GM21423 (cell line): ENCODE data around the gene HDAC9.
"Not testable (repeated sequence)": the region's sequence is repeated elsewhere in the genome, so short reads cannot be mapped to it uniquely, and the experiment has no call there.

Experiments
- ATAC-seq: cut with Tn5 transposase; IDR thresholded peaks from one replicate; pipeline ENCODE4 v1.9.1; 2021; ENCODE audit warnings: mild to moderate bottlenecking, moderate library complexity; ENCODE audit not compliant: unreplicated experiment

Gene HDAC9

GRCh38 chr7:18702071-18702829 lies 206.7 kb downstream of the HDAC9 start:
- ATAC-seq: no peak

GRCh38 chr7:18703685-18704084 lies 208.1 kb downstream of the HDAC9 start:
- no peak for ATAC-seq

GRCh38 chr7:18706670-18707069 lies 211.1 kb downstream of the HDAC9 start:
- no peak for ATAC-seq

- ATAC-seq: no peak
Measured at GRCh38 chr7:18708204-18708603, 212.7 kb downstream of the HDAC9 start.

- no peak for ATAC-seq
Measured at GRCh38 chr7:18715988-18716387, 220.4 kb downstream of the HDAC9 start.

- ATAC-seq: no peak
Measured at GRCh38 chr7:18721429-18721828, 225.9 kb downstream of the HDAC9 start.

- ATAC-seq: no peak
Measured at GRCh38 chr7:18724318-18724717, 228.8 kb downstream of the HDAC9 start.

- no peak for ATAC-seq
Measured at GRCh38 chr7:18727115-18727870, 231.7 kb downstream of the HDAC9 start.

GRCh38 chr7:18736012-18736411 lies 240.5 kb downstream of the HDAC9 start:
- not testable (repeated sequence) for ATAC-seq

- no peak for ATAC-seq
Measured at GRCh38 chr7:18740579-18740988, 245.0 kb downstream of the HDAC9 start.

- no peak for ATAC-seq
Measured at GRCh38 chr7:18753972-18754610, 258.5 kb downstream of the HDAC9 start.

GRCh38 chr7:18754766-18755165 lies 259.2 kb downstream of the HDAC9 start:
- ATAC-seq: no peak

- ATAC-seq: no peak
Measured at GRCh38 chr7:18755793-18756192, 260.2 kb downstream of the HDAC9 start.

GRCh38 chr7:18756378-18757050 lies 261.0 kb downstream of the HDAC9 start:
- ATAC-seq: no peak

- ATAC-seq: no peak
Measured at GRCh38 chr7:18760046-18760445, 264.5 kb downstream of the HDAC9 start.

GRCh38 chr7:18760631-18761445 lies 265.3 kb downstream of the HDAC9 start:
- ATAC-seq: no peak

GRCh38 chr7:18762189-18762588 lies 266.6 kb downstream of the HDAC9 start:
- no peak for ATAC-seq

- ATAC-seq: no peak
Measured at GRCh38 chr7:18768256-18768655, 272.7 kb downstream of the HDAC9 start.

GRCh38 chr7:18770154-18770811 lies 274.7 kb downstream of the HDAC9 start:
- ATAC-seq: no peak

GRCh38 chr7:18770822-18771221 lies 275.3 kb downstream of the HDAC9 start:
- no peak for ATAC-seq
